K562 (cell line): ENCODE results near the gene KIAA1958. TPM values are rescaled to one million over a fixed set of nuclear protein-coding genes. Genes with fewer than 3 reads are reported as not detected.

Experiments
- ATAC-seq: fragments of 200-7000 bp; cut with Tn5 transposase; 3 replicates; pipeline ENCODE4 v1.9.1; 2020; ENCODE audit warnings: moderate library complexity
- BruUV-seq: library from RNA; stranded (reverse); fragments of 400-500 nt; replicated peaks from 2 replicates; lab custom pipeline; 2021; lab: Mats Ljungman, UMichigan
- CTCF ChIA-PET: fragments of 300-600 bp; formaldehyde crosslinking; extraction: SDS; loops from one replicate; lab custom pipeline; 2021; ENCODE audit warnings: low intra/inter-chr PET ratio; lab: Yijun Ruan, JAX
- POLR2A ChIA-PET: fragments of 300-600, 350-650 bp; sonication (Branson Sonifier 250); formaldehyde crosslinking; extraction: SDS; loops from one replicate; lab custom pipeline; 2021; ENCODE audit warnings: antibody characterized with exemption, inconsistent platforms; lab: Yijun Ruan, JAX
- DNase-seq, 4 experiments: peaks; one replicate each; pipeline versions ENCODE4 v3.0.0 to v3.0.0-alpha.2; 2011 to 2018; ENCODE audit warnings: low spot score in 3 of 4, mixed read lengths in 3 of 4; ENCODE audit errors: extremely low read depth in 1 of 4
- FAIRE-seq: peaks from 2 replicates; lab custom pipeline; 2011; peaks lifted over from hg19 to GRCh38; lab: Jason Lieb, UNC
- H2AFZ ChIP-seq: 2 replicates; pipeline ENCODE4 v1.6.0; 2011; ENCODE audit warnings: low read depth, low read length, control low read depth, inconsistent platforms
- H3K27ac ChIP-seq: fragments of 200-600 bp; 3 replicates; pipeline ENCODE4 v1.8.0; 2011; ENCODE audit warnings: low read depth, mild to moderate bottlenecking, control low read depth, inconsistent platforms, low read length, moderate library complexity, mixed read lengths; ENCODE audit errors: extremely low read depth
- H3K27me3 ChIP-seq, 2 experiments: fragments of 300-600 bp in 1 of 2; 2 replicates in 1 of 2; 3 replicates in 1 of 2; pipeline versions ENCODE4 v1.6.0 to v1.8.0; 2011; ENCODE audit warnings: inconsistent platforms in 2 of 2, low read length in 2 of 2, mild to moderate bottlenecking in 1 of 2, mixed read lengths in 1 of 2, moderate library complexity in 1 of 2; ENCODE audit not compliant: control insufficient read depth in 2 of 2, insufficient read depth in 2 of 2
- H3K36me3 ChIP-seq: fragments of 300-600 bp; 3 replicates; pipeline ENCODE4 v1.8.0; 2011; ENCODE audit warnings: mild to moderate bottlenecking, low read length, inconsistent platforms; ENCODE audit not compliant: control insufficient read depth, insufficient read depth
- H3K4me1 ChIP-seq, 2 experiments: fragments of 200-600 bp in 1 of 2; replicated peaks in 1 of 2; 2 replicates in 1 of 2; 3 replicates in 1 of 2; pipeline versions ENCODE4 v1.5.1 to v1.8.0; 2011; ENCODE audit warnings: inconsistent platforms in 2 of 2, low read length in 2 of 2, mild to moderate bottlenecking in 1 of 2, mixed read lengths in 1 of 2, moderate library complexity in 1 of 2; ENCODE audit not compliant: control insufficient read depth in 2 of 2, insufficient read depth in 2 of 2
- H3K4me2 ChIP-seq: 2 replicates; pipeline ENCODE4 v1.6.1; 2011; ENCODE audit warnings: low read length, control low read depth, inconsistent platforms, mixed read lengths; ENCODE audit not compliant: insufficient read depth
- H3K4me3 ChIP-seq: fragments of 200-600 bp; sonication (generic), shearing (Covaris generic); 2 replicates; pipeline ENCODE4 v1.5.1; 2016; ENCODE audit warnings: control low read depth, inconsistent platforms
- H3K79me2 ChIP-seq: fragments of 200-600 bp; 3 replicates; pipeline ENCODE4 v1.8.0; 2011; ENCODE audit warnings: low read length, inconsistent platforms; ENCODE audit not compliant: control insufficient read depth, insufficient read depth
- H3K9ac ChIP-seq, 2 experiments: 2 replicates each; pipeline versions ENCODE4 v1.6.0 to v1.6.1; 2011; ENCODE audit warnings: low read depth in 2 of 2, low read length in 2 of 2, control low read depth in 1 of 2, inconsistent platforms in 1 of 2, mild to moderate bottlenecking in 1 of 2, mixed read lengths in 1 of 2; ENCODE audit not compliant: insufficient read depth in 1 of 2
- H3K9me1 ChIP-seq: one replicate; pipeline ENCODE4 v1.6.0; 2011; ENCODE audit warnings: inconsistent platforms, mild to moderate bottlenecking, low read length, moderate library complexity; ENCODE audit not compliant: control insufficient read depth, insufficient read depth
- H3K9me3 ChIP-seq: replicated peaks from 2 replicates; pipeline ENCODE4 v1.5.1; 2011; ENCODE audit warnings: low read depth, low read length, inconsistent platforms; ENCODE audit not compliant: control insufficient read depth, insufficient read depth
- H4K20me1 ChIP-seq: replicated peaks from 2 replicates; pipeline ENCODE4 v1.6.1; 2011; ENCODE audit warnings: low read length, inconsistent platforms, mixed read lengths; ENCODE audit not compliant: control insufficient read depth, insufficient read depth
- DDX20 ChIP-seq: fragments of 450-650 bp; IDR thresholded peaks from 2 replicates; pipeline ENCODE4 v1.6.1; 2016; ENCODE audit warnings: missing genetic modification characterization, low read depth, mild to moderate bottlenecking, missing compliant biosample characterization, moderate library complexity
- E2F3 ChIP-seq: fragments of 250-450 bp; sonication (Bioruptor Pico); IDR thresholded peaks from 2 replicates; pipeline ENCODE4 v1.4.0; 2020; ENCODE audit warnings: mild to moderate bottlenecking
- E4F1 ChIP-seq: fragments of 250-450 bp; sonication (Bioruptor Pico); IDR thresholded peaks from 2 replicates; pipeline ENCODE4 v1.5.0; 2021; ENCODE audit warnings: mild to moderate bottlenecking, borderline replicate concordance
- EHMT2 ChIP-seq: fragments of 450-650 bp; IDR thresholded peaks from 2 replicates; pipeline ENCODE4 v1.6.1; 2018; ENCODE audit warnings: antibody characterized with exemption
- FOXJ3 ChIP-seq: sonication (generic); formaldehyde crosslinking; IDR thresholded peaks from 2 replicates; pipeline ENCODE4 v1.4.0; 2020; ENCODE audit warnings: mild to moderate bottlenecking, missing genetic modification reagents
- MYNN ChIP-seq, 2 experiments: sonication (generic); formaldehyde crosslinking in 1 of 2; IDR thresholded peaks; 2 replicates each; pipeline versions ENCODE4 v1.5.0 to v1.6.1; 2016 to 2020; ENCODE audit warnings: antibody characterized with exemption in 1 of 2, missing genetic modification reagents in 1 of 2
- PCBP1 ChIP-seq: fragments of 200-400 bp; formaldehyde crosslinking; IDR thresholded peaks from 2 replicates; pipeline ENCODE4 v1.6.1; 2018; ENCODE audit warnings: mild to moderate bottlenecking, low read depth, low read length; ENCODE audit not compliant: poor library complexity, severe bottlenecking
- TAF9B ChIP-seq: fragments of 450-650 bp; IDR thresholded peaks from 2 replicates; pipeline ENCODE4 v1.6.1; 2018; ENCODE audit warnings: mild to moderate bottlenecking; ENCODE audit not compliant: partially characterized antibody
- THAP12 ChIP-seq: fragments of 250-450 bp; sonication (Bioruptor Pico); IDR thresholded peaks from 2 replicates; pipeline ENCODE4 v1.9.0; 2021; ENCODE audit warnings: mild to moderate bottlenecking, inconsistent platforms
- U2AF2 ChIP-seq: fragments of 200-400 bp; formaldehyde crosslinking; optimal IDR thresholded peaks from 2 replicates; pipeline ENCODE3; 2017; ENCODE audit warnings: low read depth, mild to moderate bottlenecking, low read length
- XRCC3 ChIP-seq: fragments of 450-650 bp; IDR thresholded peaks from 2 replicates; pipeline ENCODE4 v1.6.1; 2017; ENCODE audit warnings: mild to moderate bottlenecking, moderate library complexity
- ZNF316 ChIP-seq: fragments of 450-650 bp; IDR thresholded peaks from 2 replicates; pipeline ENCODE4 v1.6.1; 2016
- ZNF384 ChIP-seq: IDR thresholded peaks from 2 replicates; pipeline ENCODE4 v1.6.1; 2012; ENCODE audit warnings: low read depth, low read length, improper control_type of control experiment
- ZNF518B ChIP-seq: fragments of 250-450 bp; sonication (Bioruptor Pico); IDR thresholded peaks from 2 replicates; pipeline ENCODE4 v1.5.0; 2021; ENCODE audit warnings: mild to moderate bottlenecking, moderate library complexity
- WGBS: fragments of 100-300 bp; shearing (Covaris generic); methylation state at CpG from one replicate; pipeline ENCODE4 v1.1.6; 2016; ENCODE audit warnings: low coverage, mixed read lengths; ENCODE audit not compliant: insufficient coverage; ENCODE audit errors: missing lambda C conversion rate; 5-methylcytosine and 5-hydroxymethylcytosine counted together
- in situ Hi-C: fragments of 300-500 bp; cut with MboI; formaldehyde crosslinking; loops from 4 replicates; pipeline ENCODE4 v1.15.0; 2018; ENCODE audit warnings: inconsistent platforms, mixed read lengths
- intact Hi-C: fragments of 100-400 bp; cut with micrococcal nuclease; formaldehyde crosslinking; loops from 2 replicates; pipeline ENCODE4 v1.14.2; 2022
- polyA plus RNA-seq, 8 experiments: library from polyadenylated mRNA; depleted of rRNA in 4 of 8; stranded (reverse) in 5 of 8; unstranded in 3 of 8; fragments of >200 nt; fragmentation: Nextera tagmentation in 2 of 8; fragmentation: Illumina TruSeq in 1 of 8; extraction: Ambion mirVana in 2 of 8; extraction: Trizol in 1 of 8; gene quantifications; 2 replicates each; pipeline versions ENCODE4 v1.2.1 to v1.2.3, GENCODE V29; 2011 to 2014; ENCODE audit warnings: inconsistent platforms in 1 of 8, missing spikeins in 1 of 8
- total RNA-seq, 7 experiments: library from RNA; depleted of rRNA in 6 of 7; stranded (reverse); fragments of >200 nt in 6 of 7; fragmentation: Illumina TruSeq in 2 of 7; extraction: Trizol in 2 of 7; gene quantifications; 2 replicates each; pipeline versions ENCODE4 v1.2.1 to v1.2.3, GENCODE V29; 2011 to 2021; ENCODE audit warnings: low replicate concordance in 1 of 7

Gene KIAA1958
- total and polyA plus RNA-seq, 9 of the 15 experiments (the other 6 are each of a cell fraction or from before 2014, with no cell fraction given): 1.1 to 16.0 (median 10.1) TPM

- FAIRE-seq (no peak), DNase-seq (no peak), ATAC-seq (no peak)
- Histone ChIP-seq H3K9me3 (no peaks in the 10 kb centered on the region), H3K4me2 (no peak overlapping the region), H3K36me3 (no peaks in the 10 kb centered on the region; the same call in 2 of the 3 replicates), H3K9me1 (no peaks in the 10 kb centered on the region), H3K4me3 (no peak overlapping the region), H2AFZ (no peak overlapping the region), H4K20me1 (no peaks in the 10 kb centered on the region), H3K79me2 (peaks cover 32% of the 10 kb centered on the region), H3K27ac (no peak overlapping the region), H3K27me3 (no peaks in the 10 kb centered on the region), H3K4me1 (peaks cover 17 to 25% of the 10 kb centered on the region in 2 experiments), H3K9ac (no peak overlapping the region)
- POLR2A ChIA-PET: interaction anchor here (1.2 to 1.6 kb wide), 2 partner anchors 9 to 17 kb away, joined by 4 to 5 read pairs; no protein-coding TSS in a partner anchor
- no TSS peak for BruUV-seq
- CTCF ChIA-PET: interaction anchor here (0.7 kb wide), 1 partner anchor 9 kb away, joined by 4 read pairs; no protein-coding TSS in a partner anchor
- 67% methylated on average over 1 of the region's 1 CpG for WGBS
- intact Hi-C loops: no loop called here
- in situ Hi-C loops: no loop called here
- TF ChIP-seq ZNF384 (no peak), ZNF316 (no peak), DDX20 (tag) (no peak), E4F1 (CRISPR knock-in tag) (no peak), EHMT2 (no peak), ZNF518B (no peak), E2F3 (no peak), THAP12 (CRISPR knock-in tag) (no peak), MYNN (IDR thresholded peaks at IDR 0.05) (no peak), MYNN (CRISPR knock-in tag; IDR thresholded peaks at IDR 0.05) (no peak), XRCC3 (no peak), PCBP1 (no peak), FOXJ3 (CRISPR knock-in tag) (no peak), TAF9B (no peak), U2AF2 (no peak)
These were observed 71.8 kb downstream of the KIAA1958 start for GRCh38 chr9:112558476-112558875.
